ENCODE results near the gene USP54.

USP54 gene

GRCh38 chr10:73460897-73461296, 130.2 kb downstream of the USP54 start:
- DNase-seq (ENCODE audit: low spot score) = no peak

GRCh38 chr10:73459683-73460314, 131.3 kb downstream of the USP54 start:
- no peak for DNase-seq (ENCODE audit: low spot score)

GRCh38 chr10:73456187-73456890, 134.8 kb downstream of the USP54 start:
- no peak for DNase-seq (ENCODE audit: low spot score)

GRCh38 chr10:73449113-73449512, 142.0 kb downstream of the USP54 start:
- no peak for DNase-seq (ENCODE audit: low spot score)

- no peak for DNase-seq (ENCODE audit: low spot score)
Observed at GRCh38 chr10:73448384-73448783, 142.8 kb downstream of the USP54 start.

Data from AG08396 (cell line).